HG03097 (cell line): ENCODE results near the gene KIF11.

Experiments used
- ATAC-seq: cut with Tn5 transposase; IDR thresholded peaks from one replicate; pipeline ENCODE4 v1.9.1; 2021; ENCODE audit not compliant: unreplicated experiment, low FRiP score

Gene KIF11

DNA sequence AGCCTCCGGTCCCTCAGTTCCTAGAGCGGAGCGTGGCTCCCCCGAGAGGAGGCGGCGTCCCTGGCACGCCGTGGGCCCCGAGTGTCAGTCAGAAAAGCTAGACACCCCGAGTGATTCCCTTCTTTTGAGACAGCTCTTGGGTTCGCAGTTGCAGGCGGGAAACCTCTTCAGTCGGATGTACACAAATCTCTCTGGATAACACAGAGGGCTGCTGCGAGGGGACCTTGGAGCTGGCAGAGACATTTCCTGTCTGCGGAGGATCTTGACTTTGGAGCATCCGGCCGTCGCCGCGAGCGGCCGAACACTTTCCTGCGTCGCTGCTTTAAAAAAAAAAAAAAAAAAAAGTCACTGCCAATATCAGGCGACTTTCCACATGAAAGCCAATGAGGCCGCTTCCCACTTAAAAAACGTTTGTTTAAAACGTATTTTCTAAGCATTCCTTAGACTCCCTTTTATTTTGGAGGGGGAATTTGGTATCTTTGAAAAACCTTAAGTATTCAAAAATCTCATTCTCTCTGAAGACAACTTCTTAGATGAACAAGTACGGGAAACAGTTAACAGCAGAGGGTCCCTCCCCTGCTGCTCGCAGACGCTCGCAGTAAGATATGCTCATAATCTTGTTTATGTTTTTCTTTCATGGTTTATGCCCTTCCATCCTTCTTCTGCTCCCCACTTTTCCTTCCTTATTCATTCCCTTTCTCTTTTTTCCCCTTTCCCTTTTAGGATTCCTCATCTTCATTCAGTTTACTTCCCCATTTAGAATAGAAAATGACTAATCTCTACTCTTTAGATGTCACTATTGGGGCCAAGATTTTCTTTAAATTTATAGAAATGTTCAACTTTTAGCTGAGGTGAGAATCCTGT, 106.8 kb downstream of the KIF11 start:
- ATAC-seq: no peak

DNA sequence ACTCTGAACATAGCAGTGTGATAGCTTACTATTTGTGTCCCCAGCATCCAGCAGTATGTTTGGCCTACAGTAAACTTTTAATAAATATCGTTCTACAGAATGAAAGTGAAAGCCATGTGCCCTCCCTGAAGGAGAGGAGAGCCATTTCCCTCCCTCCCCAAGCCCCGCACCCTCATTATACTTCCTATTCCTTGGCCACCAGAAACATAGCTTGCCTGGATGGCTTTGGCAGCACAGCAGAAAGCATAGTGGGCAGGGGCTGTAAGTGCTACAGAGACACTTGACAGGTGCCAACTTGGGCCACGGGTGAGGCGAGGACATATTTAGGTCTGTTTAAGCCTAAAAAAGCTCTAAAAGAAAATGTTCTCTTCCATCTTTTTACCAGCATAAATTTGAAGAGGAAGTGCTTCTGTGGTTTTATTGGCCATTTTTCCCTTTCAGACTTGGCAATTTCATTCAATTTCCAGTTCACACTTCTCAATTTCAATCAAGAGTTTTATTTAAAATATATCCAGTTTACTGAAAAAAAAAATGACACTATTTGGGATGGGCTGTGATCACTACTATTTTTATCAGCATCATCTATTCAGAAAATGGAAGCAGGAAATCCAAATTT, 109.5 kb downstream of the KIF11 start:
- ATAC-seq: no peak
